CD14-positive monocyte (primary cell): Measurements from ENCODE around the gene NPLOC4. TPM values are rescaled to one million over a fixed set of nuclear protein-coding genes. Genes with fewer than 3 reads are reported as not detected.

Experiments
- DNase-seq, 3 donors: peaks; one replicate each; pipeline ENCODE4 v3.0.0-alpha.2; 2011 to 2022
- H2AFZ ChIP-seq: 2 replicates; pipeline ENCODE4 v1.6.0; 2012; ENCODE audit warnings: mild to moderate bottlenecking, low read depth, low read length, inconsistent platforms; ENCODE audit not compliant: insufficient read depth, poor library complexity, severe bottlenecking
- H3K27ac ChIP-seq, 2 donors: 1 replicate in 1 of 2; 2 replicates in 1 of 2; pipeline ENCODE4 v1.5.1; 2012 to 2013; ENCODE audit warnings: low read length in 2 of 2, control low read depth in 1 of 2, inconsistent platforms in 1 of 2, low read depth in 1 of 2, mild to moderate bottlenecking in 1 of 2
- H3K27me3 ChIP-seq, 2 donors: one replicate each; pipeline versions ENCODE4 v1.6.0 to v1.6.1; 2011 to 2013; ENCODE audit warnings: low read length in 2 of 2; ENCODE audit not compliant: control insufficient read depth in 2 of 2, insufficient read depth in 2 of 2
- H3K36me3 ChIP-seq, 2 donors: replicated peaks in 1 of 2; 1 replicate in 1 of 2; 2 replicates in 1 of 2; pipeline versions ENCODE4 v1.5.1 to v1.6.1; 2012 to 2013; ENCODE audit warnings: low read length in 2 of 2, control low read depth in 1 of 2, inconsistent platforms in 1 of 2, mild to moderate bottlenecking in 1 of 2; ENCODE audit not compliant: insufficient read depth in 2 of 2, control insufficient read depth in 1 of 2
- H3K4me1 ChIP-seq, 2 donors: 1 replicate in 1 of 2; 2 replicates in 1 of 2; pipeline versions ENCODE4 v1.5.1 to v1.6.1; 2012 to 2013; ENCODE audit warnings: low read length in 2 of 2, control low read depth in 1 of 2, inconsistent platforms in 1 of 2, mild to moderate bottlenecking in 1 of 2, moderate library complexity in 1 of 2; ENCODE audit not compliant: insufficient read depth in 2 of 2, control insufficient read depth in 1 of 2
- H3K4me2 ChIP-seq: replicated peaks from 2 replicates; pipeline ENCODE3; 2012; ENCODE audit warnings: low read length, moderate library complexity, mild to moderate bottlenecking; ENCODE audit not compliant: poor library complexity, severe bottlenecking; ENCODE audit errors: extremely low read depth
- H3K4me3 ChIP-seq, 3 experiments: fragments of 200-600 bp in 1 of 3; sonication (generic) in 1 of 3; replicated peaks in 1 of 3; 1 replicate in 2 of 3; 2 replicates in 1 of 3; pipeline ENCODE4 v1.5.1; 2011 to 2013; ENCODE audit warnings: low read length in 3 of 3, mild to moderate bottlenecking in 3 of 3, control low read depth in 2 of 3, low read depth in 2 of 3, inconsistent platforms in 1 of 3, moderate library complexity in 1 of 3
- H3K79me2 ChIP-seq: 2 replicates; pipeline ENCODE4 v1.6.0; 2012; ENCODE audit warnings: mild to moderate bottlenecking, control low read depth, inconsistent platforms, low read length, moderate library complexity; ENCODE audit not compliant: insufficient read depth
- H3K9ac ChIP-seq: 2 replicates; pipeline ENCODE4 v1.6.0; 2017; ENCODE audit warnings: low read length, mild to moderate bottlenecking; ENCODE audit not compliant: insufficient read depth, poor library complexity, severe bottlenecking
- H3K9me3 ChIP-seq, 2 donors: replicated peaks in 1 of 2; 1 replicate in 1 of 2; 2 replicates in 1 of 2; pipeline versions ENCODE4 v1.5.1 to v1.6.1; 2012 to 2013; ENCODE audit warnings: low read length in 2 of 2, control low read depth in 1 of 2; ENCODE audit not compliant: control insufficient read depth in 1 of 2, insufficient read depth in 1 of 2
- H4K20me1 ChIP-seq: 2 replicates; pipeline ENCODE4 v1.6.0; 2012; ENCODE audit warnings: mild to moderate bottlenecking, low read length, control low read depth, moderate library complexity; ENCODE audit not compliant: insufficient read depth
- H3K27ac Mint-ChIP-seq, 7 donors: one replicate each; pipeline ENCODE4 v1.8.0; 2020; ENCODE audit warnings: mild to moderate bottlenecking in 7 of 7, mixed read lengths in 7 of 7, moderate library complexity in 6 of 7, inconsistent platforms in 2 of 7
- H3K27me3 Mint-ChIP-seq, 3 donors: one replicate each; pipeline ENCODE4 v1.8.0; 2021 to 2022; ENCODE audit warnings: low read depth in 3 of 3, mild to moderate bottlenecking in 3 of 3, mixed read lengths in 3 of 3, moderate library complexity in 3 of 3, inconsistent platforms in 1 of 3
- H3K36me3 Mint-ChIP-seq, 2 donors: one replicate each; pipeline ENCODE4 v1.8.0; 2020; ENCODE audit warnings: mixed read lengths in 2 of 2, inconsistent platforms in 1 of 2, mild to moderate bottlenecking in 1 of 2
- H3K4me1 Mint-ChIP-seq: one replicate; pipeline ENCODE4 v1.8.0; 2020; ENCODE audit warnings: mild to moderate bottlenecking, mixed read lengths
- H3K4me3 Mint-ChIP-seq, 2 donors: one replicate each; pipeline ENCODE4 v1.8.0; 2020; ENCODE audit warnings: mild to moderate bottlenecking in 2 of 2, mixed read lengths in 2 of 2, moderate library complexity in 1 of 2
- H3K9me3 Mint-ChIP-seq, 7 donors: one replicate each; pipeline ENCODE4 v1.8.0; 2020 to 2022; ENCODE audit warnings: mixed read lengths in 7 of 7, mild to moderate bottlenecking in 6 of 7, moderate library complexity in 6 of 7, inconsistent platforms in 2 of 7
- CTCF ChIP-seq: fragments of 200-600 bp; IDR thresholded peaks from one replicate; pipeline ENCODE4 v1.8.0; 2022; ENCODE audit warnings: antibody characterized with exemption, mild to moderate bottlenecking
- WGBS: methylation state at CpG from one replicate; pipeline ENCODE4 v1.1.5; 2013; ENCODE audit warnings: missing lambda C conversion rate; ENCODE audit not compliant: insufficient coverage; 5-methylcytosine and 5-hydroxymethylcytosine counted together
- intact Hi-C, 2 donors: fragments of 100-400 bp; cut with micrococcal nuclease; formaldehyde crosslinking; loops; one replicate each; pipeline versions ENCODE4 v1.15.0 to v1.15.1; 2023
- polyA plus RNA-seq, 3 donors: library from polyadenylated mRNA; depleted of rRNA in 1 of 3; unstranded in 2 of 3; stranded (reverse) in 1 of 3; fragments of 300-500 nt in 2 of 3; fragments of >200 nt in 1 of 3; fragmentation: Illumina TruSeq in 2 of 3; gene quantifications; 1 replicate in 2 of 3; 2 replicates in 1 of 3; pipeline ENCODE4 v1.2.3, GENCODE V29; 2012 to 2021

Gene NPLOC4
- polyA plus RNA-seq, 3 donors, result 92.1 to 112 (median 106) TPM

DNA sequence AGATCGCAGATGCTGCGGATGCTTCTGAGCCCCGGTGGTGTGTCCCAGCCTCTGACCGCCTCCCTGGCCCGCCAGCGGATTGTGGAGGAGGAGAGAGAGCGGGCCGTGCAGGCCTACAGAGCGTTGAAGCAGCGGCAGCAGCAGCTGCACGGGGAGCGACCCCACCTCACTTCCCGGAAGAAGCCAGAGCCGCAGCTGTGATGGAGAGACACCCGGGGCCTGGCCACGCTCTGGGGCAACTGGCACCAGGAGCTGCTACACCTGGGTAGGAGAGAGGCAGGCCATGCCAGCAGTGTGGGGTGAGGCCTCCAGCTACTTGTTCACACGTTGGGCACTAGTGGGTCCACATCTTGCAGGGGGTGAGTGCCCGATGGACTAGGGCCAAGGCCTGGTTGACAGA is 35.6 kb upstream of the NPLOC4 start:
- Histone ChIP-seq H3K4me3 (no peak overlapping the region), H4K20me1 (peaks cover 5% of the 10 kb centered on the region), H3K9me3 (no peaks in the 10 kb centered on the region), H2AFZ (no peak overlapping the region), H3K27ac (no peak overlapping the region), H3K79me2 (peaks cover 27% of the 10 kb centered on the region), H3K4me2 (no peak overlapping the region), H3K27me3 (no peaks in the 10 kb centered on the region), H3K36me3 (peaks cover 43 to 69% of the 10 kb centered on the region in 2 donors), H3K4me1 (peaks cover 7 to 11% of the 10 kb centered on the region in 2 donors), H3K9ac (no peak overlapping the region)
- Mint-ChIP-seq H3K27me3 (peaks cover 0 to 2% (median 0%) of the 10 kb centered on the region in 3 donors), H3K9me3 (peaks cover 0 to 3% (median 0%) of the 10 kb centered on the region in 7 donors), H3K36me3 (peaks cover 46 to 77% of the 10 kb centered on the region in 2 donors), H3K4me3 (no peak overlapping the region), H3K4me1 (peaks cover 9% of the 10 kb centered on the region), H3K27ac (peak overlapping the region in 1 of 7 donors; percentile 64)
- DNase-seq, result no peak
- 98% methylated on average over 14 of the region's 18 CpGs for WGBS
- no peak for TF ChIP-seq CTCF
- intact Hi-C loops, result no loop called here

DNA sequence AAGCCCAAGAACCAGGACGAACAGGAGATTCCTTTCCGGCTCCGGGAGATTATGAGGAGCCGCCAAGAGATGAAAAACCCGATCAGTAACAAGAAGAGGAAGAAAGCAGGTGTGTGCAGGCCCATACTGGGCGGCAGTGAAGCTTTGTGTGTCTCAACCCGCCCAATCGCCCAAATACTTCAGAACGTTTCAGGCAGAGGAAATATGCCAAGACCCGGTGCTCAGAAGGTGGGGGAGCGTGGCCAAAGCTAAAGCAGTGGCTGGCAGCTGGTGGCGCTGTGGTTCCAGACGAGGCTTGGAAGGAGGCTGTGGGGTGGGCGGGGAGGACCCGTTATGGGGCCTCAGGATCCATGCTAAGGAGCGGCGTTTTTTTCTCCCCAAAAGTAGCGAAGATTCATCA is 30.8 kb upstream of the NPLOC4 start:
- DNase-seq, result no peak
- H3K27ac ChIP-seq, result no peak overlapping the region
- peak overlapping the region in 4 of 7 donors; percentile 31 to 93 (median 76) for H3K27ac Mint-ChIP-seq
- no peak overlapping the region for H2AFZ ChIP-seq
- H3K9ac ChIP-seq, result no peak overlapping the region
- H3K79me2 ChIP-seq, result peaks cover 53% of the 10 kb centered on the region
- intact Hi-C loops, result loop anchor here (1.0 to 5.0 kb wide), 3 partner anchors 16 to 45 kb away; partner anchors contain the start of genes ARL16 (in 1 of the 2), MRPL12 (in 1 of the 2) and SLC25A10 (in 1 of the 2)
- H3K4me2 ChIP-seq, result peak overlapping the region; percentile 86
- peak overlapping the region in 1 of 3 experiments; percentile 91 for H3K4me3 ChIP-seq
- no peaks in the 10 kb centered on the region for H3K9me3 ChIP-seq
- no peak for TF ChIP-seq CTCF
- peak overlapping the region; percentile 83 to 92 for H3K4me3 Mint-ChIP-seq
- peaks cover 24% of the 10 kb centered on the region for H3K4me1 Mint-ChIP-seq
- H3K36me3 ChIP-seq, result peaks cover 33 to 53% of the 10 kb centered on the region in 2 donors
- H3K27me3 Mint-ChIP-seq, result peaks cover 0 to 2% (median 0%) of the 10 kb centered on the region in 3 donors
- no peaks in the 10 kb centered on the region for H4K20me1 ChIP-seq
- WGBS, result 88% methylated on average over 17 of the region's 18 CpGs
- peaks cover 39 to 62% of the 10 kb centered on the region in 2 donors for H3K36me3 Mint-ChIP-seq
- no peaks in the 10 kb centered on the region for H3K27me3 ChIP-seq
- H3K4me1 ChIP-seq, result peaks cover 24 to 30% of the 10 kb centered on the region in 2 donors
- no peaks in the 10 kb centered on the region for H3K9me3 Mint-ChIP-seq
